IPS DF 6.9 (cell line): ENCODE results near the gene CUL5.

ENCODE experiments used
- DNase-seq: peaks from one replicate; pipeline ENCODE4 v3.0.0-alpha.2; 2013; ENCODE audit warnings: low read depth, low spot score
- H3K27ac ChIP-seq: one replicate; pipeline ENCODE4 v1.5.1; 2013; ENCODE audit warnings: low read length, control low read depth
- H3K27me3 ChIP-seq: 2 replicates; pipeline ENCODE4 v1.6.1; 2013; ENCODE audit warnings: mild to moderate bottlenecking, low read length; ENCODE audit not compliant: control insufficient read depth, insufficient read depth
- H3K36me3 ChIP-seq: 2 replicates; pipeline ENCODE4 v1.6.1; 2013; ENCODE audit warnings: low read length; ENCODE audit not compliant: control insufficient read depth, insufficient read depth
- H3K4me1 ChIP-seq: 2 replicates; pipeline ENCODE4 v1.6.1; 2013; ENCODE audit warnings: low read length; ENCODE audit not compliant: control insufficient read depth, insufficient read depth
- H3K4me3 ChIP-seq: 2 replicates; pipeline ENCODE4 v1.5.1; 2013; ENCODE audit warnings: mild to moderate bottlenecking, low read length
- H3K9me3 ChIP-seq: 2 replicates; pipeline ENCODE4 v1.6.1; 2013; ENCODE audit warnings: low read length, inconsistent platforms; ENCODE audit not compliant: control insufficient read depth, insufficient read depth
- WGBS: extraction: QIAGEN DNeasy Blood & Tissue Kit; methylation state at CpG from one replicate; pipeline ENCODE4 v1.1.7; 2013; ENCODE audit warnings: mixed read lengths, missing lambda C conversion rate; ENCODE audit not compliant: insufficient read length, insufficient coverage; 5-methylcytosine and 5-hydroxymethylcytosine counted together

CUL5 gene

GRCh38 chr11:107998761-107999160, 9.9 kb upstream of the CUL5 start:
- Histone ChIP-seq H3K27me3 (no peaks in the 10 kb centered on the region), H3K4me3 (no peak overlapping the region), H3K9me3 (no peaks in the 10 kb centered on the region), H3K4me1 (no peaks in the 10 kb centered on the region), H3K36me3 (no peaks in the 10 kb centered on the region), H3K27ac (no peak overlapping the region)
- WGBS = no CpG with 5 or more reads among the region's 6 CpGs
- no peak for DNase-seq

GRCh38 chr11:107999759-108000455, 8.8 kb upstream of the CUL5 start:
- H3K9me3 ChIP-seq = no peaks in the 10 kb centered on the region
- H3K4me1 ChIP-seq = no peaks in the 10 kb centered on the region
- no peak overlapping the region for H3K27ac ChIP-seq
- no peaks in the 10 kb centered on the region for H3K27me3 ChIP-seq
- no peaks in the 10 kb centered on the region for H3K36me3 ChIP-seq
- no peak for DNase-seq
- H3K4me3 ChIP-seq = no peak overlapping the region
- WGBS = no CpG with 5 or more reads among the region's 6 CpGs

DNA sequence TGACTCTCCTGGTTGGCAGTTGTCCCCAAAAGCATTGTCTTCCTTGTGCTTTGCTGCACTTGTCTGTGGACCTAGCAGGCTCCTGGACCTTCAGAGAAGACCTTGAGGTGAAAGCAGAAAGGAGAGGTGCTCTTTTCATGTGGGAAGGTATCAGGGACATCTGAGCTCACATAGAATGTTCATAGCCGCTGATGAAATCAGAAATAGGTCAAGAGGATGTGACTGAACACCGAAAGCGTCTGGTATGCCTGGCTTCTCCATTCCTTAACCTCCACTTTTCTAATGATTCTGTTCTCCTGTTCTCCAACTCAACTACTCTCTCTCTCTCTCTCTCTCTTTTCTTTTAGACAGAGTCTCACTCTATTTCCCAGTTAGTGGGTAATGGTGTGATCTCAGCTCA, 6.2 kb upstream of the CUL5 start:
- DNase-seq = no peak
- H3K4me3 ChIP-seq = no peak overlapping the region
- no peaks in the 10 kb centered on the region for H3K4me1 ChIP-seq
- no peaks in the 10 kb centered on the region for H3K27me3 ChIP-seq
- no peaks in the 10 kb centered on the region for H3K36me3 ChIP-seq
- H3K9me3 ChIP-seq = no peaks in the 10 kb centered on the region
- WGBS = no CpG with 5 or more reads among the region's 3 CpGs
- no peak overlapping the region for H3K27ac ChIP-seq

- no peak overlapping the region for H3K4me3 ChIP-seq
- no CpG with 5 or more reads among the region's 5 CpGs for WGBS
- H3K27me3 ChIP-seq = no peaks in the 10 kb centered on the region
- H3K27ac ChIP-seq = no peak overlapping the region
- no peaks in the 10 kb centered on the region for H3K36me3 ChIP-seq
- no peaks in the 10 kb centered on the region for H3K9me3 ChIP-seq
- DNase-seq = no peak
- H3K4me1 ChIP-seq = no peaks in the 10 kb centered on the region
Measured at GRCh38 chr11:108003623-108004022, 5.1 kb upstream of the CUL5 start.

- H3K4me1 ChIP-seq = no peaks in the 10 kb centered on the region
- WGBS = no CpG with 5 or more reads among the region's 18 CpGs
- no peak overlapping the region for H3K4me3 ChIP-seq
- no peaks in the 10 kb centered on the region for H3K27me3 ChIP-seq
- H3K9me3 ChIP-seq = no peaks in the 10 kb centered on the region
- H3K27ac ChIP-seq = no peak overlapping the region
- DNase-seq = no peak
- H3K36me3 ChIP-seq = no peaks in the 10 kb centered on the region
Measured at GRCh38 chr11:108007819-108008218, 879 bp upstream of the CUL5 start.

DNA sequence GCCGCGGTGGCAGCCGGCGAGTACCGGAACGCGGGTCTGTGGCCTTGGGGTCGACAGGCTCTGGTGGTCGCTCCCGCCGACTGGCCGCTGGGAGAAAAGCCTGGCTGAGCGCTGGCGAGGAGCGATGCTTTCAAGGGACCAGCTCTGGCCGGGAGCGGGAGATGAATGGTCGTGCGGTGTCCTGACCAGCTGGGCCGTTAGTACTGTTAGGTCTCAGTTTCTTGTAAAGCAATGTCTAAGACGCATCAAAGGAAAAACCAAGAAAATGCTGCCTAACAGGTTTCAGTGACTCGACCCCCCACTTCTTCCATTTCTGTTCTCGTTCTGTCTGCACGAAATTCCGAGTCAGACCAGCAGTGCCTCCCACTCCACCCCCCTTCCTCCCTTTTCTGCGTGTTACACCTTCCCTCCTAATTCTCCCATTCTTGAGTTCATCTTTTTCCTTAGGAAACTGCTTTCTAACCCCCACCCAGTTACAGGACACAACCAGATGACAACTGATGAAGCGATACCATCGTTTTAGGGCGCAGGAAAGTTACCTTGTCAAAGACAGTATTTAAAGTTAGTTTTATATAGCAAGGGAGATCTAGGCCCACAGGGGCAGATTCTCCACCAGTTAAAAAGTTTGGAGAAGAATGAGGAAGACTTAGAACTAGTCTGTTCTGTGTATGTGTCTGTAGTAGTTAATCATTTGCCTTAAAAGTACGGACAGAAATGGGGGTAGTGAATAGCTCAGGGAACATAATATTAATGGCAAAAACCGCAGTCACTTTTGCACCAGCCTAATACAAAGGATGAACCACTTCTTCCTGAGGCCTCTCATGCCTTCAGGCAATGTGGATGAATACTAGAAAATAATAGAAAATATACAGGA, 1.0 kb downstream of the CUL5 start:
- Histone ChIP-seq H3K27me3 (no peaks in the 10 kb centered on the region), H3K4me1 (no peaks in the 10 kb centered on the region), H3K27ac (no peak overlapping the region), H3K36me3 (no peaks in the 10 kb centered on the region), H3K9me3 (no peaks in the 10 kb centered on the region), H3K4me3 (peak overlapping the region; percentile 88)
- DNase-seq = no peak
- no CpG with 5 or more reads among the region's 31 CpGs for WGBS

- Histone ChIP-seq H3K4me3 (no peak overlapping the region), H3K36me3 (no peaks in the 10 kb centered on the region), H3K27ac (no peak overlapping the region), H3K27me3 (no peaks in the 10 kb centered on the region), H3K9me3 (no peaks in the 10 kb centered on the region), H3K4me1 (no peaks in the 10 kb centered on the region)
- DNase-seq = no peak
- no CpG with 5 or more reads among the region's 5 CpGs for WGBS
Measured at GRCh38 chr11:108012139-108012725, 3.5 kb downstream of the CUL5 start.

GRCh38 chr11:108016647-108017046, 7.9 kb downstream of the CUL5 start:
- no peak for DNase-seq
- H3K4me1 ChIP-seq = no peaks in the 10 kb centered on the region
- H3K27me3 ChIP-seq = no peaks in the 10 kb centered on the region
- H3K9me3 ChIP-seq = no peaks in the 10 kb centered on the region
- H3K36me3 ChIP-seq = no peaks in the 10 kb centered on the region
- H3K27ac ChIP-seq = no peak overlapping the region
- H3K4me3 ChIP-seq = no peak overlapping the region

- Histone ChIP-seq H3K9me3 (no peaks in the 10 kb centered on the region), H3K27ac (no peak overlapping the region), H3K36me3 (no peaks in the 10 kb centered on the region), H3K4me1 (no peaks in the 10 kb centered on the region), H3K4me3 (no peak overlapping the region), H3K27me3 (no peaks in the 10 kb centered on the region)
- no peak for DNase-seq
- no CpG with 5 or more reads among the region's 2 CpGs for WGBS
Measured at GRCh38 chr11:108018708-108019107, 10.0 kb downstream of the CUL5 start.

DNA sequence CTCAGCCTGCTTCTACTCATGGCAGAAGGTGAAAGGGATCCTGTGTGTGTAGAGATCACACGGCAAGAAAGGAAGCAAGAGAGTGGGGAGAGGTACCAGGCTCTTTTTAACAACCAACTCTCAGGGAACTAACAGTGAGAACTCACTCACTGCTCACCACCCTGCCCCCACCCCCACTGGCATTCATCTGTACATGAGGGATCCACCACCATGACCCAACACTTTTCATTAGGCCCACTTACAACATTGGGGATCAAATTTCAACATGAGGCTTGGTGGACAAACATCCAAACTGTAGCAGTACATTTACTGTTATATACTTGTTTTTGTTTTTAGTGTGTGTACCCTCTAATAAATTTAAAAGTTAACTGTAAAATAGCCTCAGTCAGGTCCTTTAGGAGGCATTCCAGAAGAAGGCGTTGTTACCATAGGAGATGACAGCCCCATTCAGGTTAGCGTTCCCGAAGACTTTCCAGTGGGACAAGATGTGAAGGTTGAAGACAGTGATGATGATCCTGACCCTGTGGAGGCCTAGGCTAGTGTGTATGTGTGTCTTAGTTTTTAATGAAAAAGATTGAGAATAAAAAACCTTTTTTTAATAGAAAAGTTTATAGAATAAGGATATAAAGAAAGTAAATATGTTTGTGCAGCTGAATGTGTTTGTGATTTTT, 11.3 kb downstream of the CUL5 start:
- Histone ChIP-seq H3K36me3 (no peaks in the 10 kb centered on the region), H3K27me3 (no peaks in the 10 kb centered on the region), H3K4me1 (no peaks in the 10 kb centered on the region), H3K4me3 (no peak overlapping the region), H3K27ac (no peak overlapping the region), H3K9me3 (no peaks in the 10 kb centered on the region)
- WGBS = no CpG with 5 or more reads among the region's 4 CpGs
- no peak for DNase-seq
